ENCODE data around the gene RIMBP2.

RIMBP2 gene

GRCh38 chr12:130423136-130423535 is 293.0 kb downstream of the RIMBP2 start:
- H3K27ac ChIP-seq: no peak overlapping the region
- TF ChIP-seq, protein P1, sequence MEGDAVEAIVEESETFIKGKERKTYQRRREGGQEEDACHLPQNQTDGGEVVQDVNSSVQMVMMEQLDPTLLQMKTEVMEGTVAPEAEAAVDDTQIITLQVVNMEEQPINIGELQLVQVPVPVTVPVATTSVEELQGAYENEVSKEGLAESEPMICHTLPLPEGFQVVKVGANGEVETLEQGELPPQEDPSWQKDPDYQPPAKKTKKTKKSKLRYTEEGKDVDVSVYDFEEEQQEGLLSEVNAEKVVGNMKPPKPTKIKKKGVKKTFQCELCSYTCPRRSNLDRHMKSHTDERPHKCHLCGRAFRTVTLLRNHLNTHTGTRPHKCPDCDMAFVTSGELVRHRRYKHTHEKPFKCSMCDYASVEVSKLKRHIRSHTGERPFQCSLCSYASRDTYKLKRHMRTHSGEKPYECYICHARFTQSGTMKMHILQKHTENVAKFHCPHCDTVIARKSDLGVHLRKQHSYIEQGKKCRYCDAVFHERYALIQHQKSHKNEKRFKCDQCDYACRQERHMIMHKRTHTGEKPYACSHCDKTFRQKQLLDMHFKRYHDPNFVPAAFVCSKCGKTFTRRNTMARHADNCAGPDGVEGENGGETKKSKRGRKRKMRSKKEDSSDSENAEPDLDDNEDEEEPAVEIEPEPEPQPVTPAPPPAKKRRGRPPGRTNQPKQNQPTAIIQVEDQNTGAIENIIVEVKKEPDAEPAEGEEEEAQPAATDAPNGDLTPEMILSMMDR (conservative IDR thresholded peaks at IDR 0.05): no peak

DNA sequence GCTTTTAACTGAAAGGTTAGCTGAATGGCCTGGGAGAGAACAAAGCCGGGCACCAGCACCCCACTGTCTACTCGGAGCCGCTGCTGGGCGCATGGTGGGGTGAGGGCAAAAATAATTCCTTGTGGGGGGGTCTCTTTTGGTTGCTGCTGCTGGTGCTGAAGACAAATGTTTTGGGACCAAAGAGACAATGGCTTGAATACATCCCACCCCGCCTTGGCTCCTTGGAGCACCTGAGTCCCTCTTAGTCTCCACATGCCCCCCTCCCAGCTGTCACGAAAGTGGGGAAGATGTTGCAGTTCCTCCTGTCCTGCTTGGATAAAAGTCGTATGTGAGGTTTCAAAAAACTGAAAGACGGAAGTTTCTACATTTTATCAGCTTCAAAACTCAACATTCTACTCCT is 293.4 kb downstream of the RIMBP2 start:
- TF ChIP-seq, protein P1 (conservative IDR thresholded peaks at IDR 0.05): no peak

DNA sequence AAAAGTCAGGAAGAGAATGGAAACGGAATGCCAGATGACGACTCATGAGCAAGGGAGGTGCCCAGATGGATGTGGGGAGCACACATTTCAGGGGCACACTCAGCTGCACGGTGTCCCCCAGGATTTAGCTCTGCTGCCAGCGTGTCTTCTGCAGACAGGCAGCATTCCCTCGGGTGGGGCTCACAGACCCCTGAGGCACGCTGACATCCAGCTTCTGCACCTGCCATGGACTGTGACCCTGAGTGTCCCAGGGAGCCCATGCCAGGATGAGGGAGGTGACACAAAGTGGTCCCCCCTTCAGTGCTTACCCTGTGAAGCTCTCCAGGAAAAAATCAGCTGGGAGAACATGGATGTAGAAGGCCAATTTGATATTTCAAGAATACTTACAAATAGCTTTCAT is 294.2 kb downstream of the RIMBP2 start:
- no peak overlapping the region for H3K27ac ChIP-seq
- TF ChIP-seq, protein P1 (conservative IDR thresholded peaks at IDR 0.05): no peak

More for the DNA sequence above, 293.4 kb downstream of the RIMBP2 start:
- H3K27ac ChIP-seq: no peak overlapping the region

DNA sequence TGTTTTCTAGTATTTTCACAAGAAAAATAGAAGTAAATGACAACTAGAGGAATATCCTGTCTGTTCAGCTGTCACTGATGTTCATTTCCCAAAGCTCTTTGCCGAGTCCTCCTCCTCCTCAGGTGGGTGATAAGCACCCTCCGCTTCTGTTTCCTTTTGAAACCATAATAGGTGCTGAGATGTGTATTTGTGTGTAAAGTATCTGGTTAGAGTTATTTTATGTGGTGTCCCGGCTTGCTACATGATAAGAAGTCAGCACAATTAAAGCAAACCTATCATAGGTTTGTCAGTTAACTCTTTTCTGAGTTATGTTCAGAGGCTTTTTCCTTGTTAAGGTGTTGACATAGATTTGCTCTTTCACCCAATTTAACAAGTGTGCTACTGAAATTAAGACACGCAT is 296.0 kb downstream of the RIMBP2 start:
- no peak overlapping the region for H3K27ac ChIP-seq
- TF ChIP-seq, protein P1 (conservative IDR thresholded peaks at IDR 0.05): no peak

DNA sequence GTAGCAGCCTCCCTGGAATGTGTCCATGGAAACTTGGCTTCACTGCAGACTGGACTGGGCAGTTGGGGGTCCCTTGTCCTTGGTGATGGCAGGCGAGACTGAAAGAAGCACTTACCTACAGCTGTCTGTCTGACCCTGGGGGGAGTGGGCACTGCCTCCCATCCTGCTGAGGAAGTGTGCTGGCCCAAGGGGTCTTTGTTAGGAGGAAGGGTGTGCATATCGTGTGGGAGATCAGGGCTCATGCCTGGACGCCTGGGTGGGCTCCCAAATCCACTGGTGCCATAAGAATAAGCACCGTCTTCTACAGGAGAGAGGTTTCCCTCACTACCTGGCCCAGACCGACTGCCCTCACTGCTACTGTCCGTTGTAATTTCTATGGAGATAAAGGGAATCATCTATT is 297.0 kb downstream of the RIMBP2 start:
- H3K27ac ChIP-seq: no peak overlapping the region
- TF ChIP-seq, protein P1 (conservative IDR thresholded peaks at IDR 0.05): no peak

DNA sequence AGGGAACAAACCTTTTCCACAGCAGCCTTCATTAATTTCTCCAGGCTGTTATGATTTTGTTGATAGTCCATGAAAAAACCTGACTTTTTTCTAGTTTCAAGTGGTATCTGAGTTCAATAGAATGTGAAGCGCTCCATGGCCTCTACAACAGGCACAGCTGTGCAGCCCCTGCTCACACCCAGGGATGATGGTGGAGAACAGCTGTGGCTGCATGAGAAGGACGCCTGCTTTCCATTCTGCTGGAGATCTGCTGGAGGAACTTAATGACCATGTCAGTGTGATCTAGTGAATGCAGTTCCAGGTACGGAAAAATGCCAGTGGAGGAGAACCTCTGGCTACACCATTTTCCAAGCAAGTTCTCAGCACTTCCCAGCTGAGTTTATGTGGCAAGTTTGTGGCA is 297.8 kb downstream of the RIMBP2 start:
- TF ChIP-seq, protein P1 (conservative IDR thresholded peaks at IDR 0.05): no peak
- no peak overlapping the region for H3K27ac ChIP-seq

DNA sequence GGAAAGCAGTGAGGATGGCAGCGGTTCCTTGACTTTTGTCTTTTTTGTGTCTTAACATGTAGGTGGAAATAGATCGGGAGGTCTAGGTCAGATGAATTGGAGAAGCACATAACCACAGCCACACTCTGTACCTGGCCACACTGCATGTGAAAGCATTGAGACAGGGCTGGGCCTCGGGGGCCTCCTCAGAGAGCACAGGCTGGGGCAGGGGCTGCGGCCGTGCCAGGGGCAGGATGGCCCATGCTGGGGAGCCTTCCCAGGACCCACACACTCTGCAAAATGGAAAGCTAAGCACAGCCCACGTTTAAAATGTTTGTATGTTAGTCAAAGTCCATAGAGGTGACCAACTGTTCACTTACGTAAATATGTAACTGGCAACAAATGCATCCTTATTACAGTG is 301.7 kb downstream of the RIMBP2 start:
- TF ChIP-seq, protein P1 (conservative IDR thresholded peaks at IDR 0.05): no peak
- no peak overlapping the region for H3K27ac ChIP-seq

DNA sequence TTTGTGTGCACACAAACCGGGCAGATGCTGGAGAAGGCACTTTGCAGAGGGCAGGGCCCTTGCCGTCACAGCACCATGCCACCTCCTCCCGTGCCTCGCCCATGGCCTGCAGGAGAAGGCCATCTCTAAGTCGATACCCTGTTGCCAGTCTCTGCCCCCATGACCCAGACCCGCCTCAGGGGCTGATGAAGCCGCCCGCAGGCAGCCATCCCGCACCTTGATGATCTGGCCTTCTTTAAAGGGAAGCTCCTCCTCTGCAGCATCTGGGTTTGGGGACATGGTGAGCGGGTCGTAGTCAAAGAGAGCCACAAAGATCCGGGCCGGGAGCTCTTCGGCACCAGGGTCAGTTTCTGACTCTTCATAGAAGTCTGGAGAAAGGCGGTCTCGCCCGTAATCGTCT is 302.2 kb downstream of the RIMBP2 start:
- H3K27ac ChIP-seq: no peak overlapping the region
- TF ChIP-seq, protein P1 (conservative IDR thresholded peaks at IDR 0.05): no peak

All from VCaP (cell line).